ENCODE data around the gene CACNB3.

DNA sequence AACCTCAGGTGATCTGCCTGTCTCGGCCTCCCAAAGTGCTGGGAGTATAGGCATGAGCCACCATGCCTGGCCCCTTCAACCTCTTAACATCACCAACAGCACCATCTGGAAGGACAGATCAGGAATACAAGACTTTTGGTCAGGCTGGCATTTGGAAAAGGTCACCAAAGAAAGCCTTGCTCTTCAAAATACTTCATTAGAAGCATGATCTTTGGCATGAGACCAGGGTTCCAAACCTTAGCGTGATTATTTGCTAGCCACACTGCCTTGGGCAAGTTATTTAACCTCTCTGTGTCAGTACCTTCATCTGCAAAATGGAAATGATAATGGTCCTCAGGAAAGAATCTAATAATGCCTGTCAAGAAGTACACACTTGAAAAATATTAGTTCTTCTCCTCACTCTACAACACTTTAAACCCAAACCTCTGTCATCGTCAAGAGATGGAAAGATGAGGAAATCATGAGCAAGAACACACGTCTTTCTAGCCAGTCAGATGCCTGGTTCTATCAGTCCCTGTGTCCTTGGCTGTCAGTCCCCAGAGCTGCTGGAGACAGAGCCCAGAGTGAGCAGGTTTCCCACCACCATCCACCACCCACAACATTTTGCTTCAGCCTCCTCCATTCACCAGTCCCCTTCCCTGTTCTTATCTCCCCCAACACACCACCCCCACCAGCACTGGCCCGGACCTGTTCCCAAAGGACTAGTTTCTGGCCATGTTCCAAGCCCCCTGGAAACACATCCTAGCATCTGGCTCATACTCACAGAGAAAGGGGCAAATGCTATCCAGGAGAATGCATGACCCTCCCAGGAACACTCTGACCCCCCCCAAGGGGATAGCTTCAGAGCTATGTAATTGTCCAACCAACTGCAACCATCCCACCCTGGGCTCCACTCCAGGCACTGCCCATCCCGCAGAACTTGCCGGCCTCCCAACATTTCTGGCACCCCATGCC lies 31.4 kb upstream of the CACNB3 start:
- TF ChIP-seq, protein P1, sequence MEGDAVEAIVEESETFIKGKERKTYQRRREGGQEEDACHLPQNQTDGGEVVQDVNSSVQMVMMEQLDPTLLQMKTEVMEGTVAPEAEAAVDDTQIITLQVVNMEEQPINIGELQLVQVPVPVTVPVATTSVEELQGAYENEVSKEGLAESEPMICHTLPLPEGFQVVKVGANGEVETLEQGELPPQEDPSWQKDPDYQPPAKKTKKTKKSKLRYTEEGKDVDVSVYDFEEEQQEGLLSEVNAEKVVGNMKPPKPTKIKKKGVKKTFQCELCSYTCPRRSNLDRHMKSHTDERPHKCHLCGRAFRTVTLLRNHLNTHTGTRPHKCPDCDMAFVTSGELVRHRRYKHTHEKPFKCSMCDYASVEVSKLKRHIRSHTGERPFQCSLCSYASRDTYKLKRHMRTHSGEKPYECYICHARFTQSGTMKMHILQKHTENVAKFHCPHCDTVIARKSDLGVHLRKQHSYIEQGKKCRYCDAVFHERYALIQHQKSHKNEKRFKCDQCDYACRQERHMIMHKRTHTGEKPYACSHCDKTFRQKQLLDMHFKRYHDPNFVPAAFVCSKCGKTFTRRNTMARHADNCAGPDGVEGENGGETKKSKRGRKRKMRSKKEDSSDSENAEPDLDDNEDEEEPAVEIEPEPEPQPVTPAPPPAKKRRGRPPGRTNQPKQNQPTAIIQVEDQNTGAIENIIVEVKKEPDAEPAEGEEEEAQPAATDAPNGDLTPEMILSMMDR (IDR thresholded peaks at IDR 0.05 in 4 of 5, conservative IDR thresholded peaks at IDR 0.05 in 1 of 5), result no peak
- no peak for TF ChIP-seq POLR2A (IDR thresholded peaks at IDR 0.05)
